Neuronal stem cell (in vitro differentiated cells): Measurements from ENCODE around the gene CDH15.

Experiments
- DNase-seq: peaks from one replicate; pipeline ENCODE4 v3.0.0-alpha.2; 2013; ENCODE audit warnings: low spot score
- H2AFZ ChIP-seq: one replicate; pipeline ENCODE4 v1.6.1; 2013; ENCODE audit warnings: mild to moderate bottlenecking, low read length, inconsistent platforms
- H2AK5ac ChIP-seq: 2 replicates; pipeline ENCODE4 v1.6.1; 2013; ENCODE audit warnings: low read depth, mild to moderate bottlenecking, inconsistent platforms, low read length, moderate library complexity, mixed read lengths
- H2BK120ac ChIP-seq: 2 replicates; pipeline ENCODE4 v1.6.1; 2013; ENCODE audit warnings: low read depth, mild to moderate bottlenecking, inconsistent platforms, low read length, moderate library complexity, mixed read lengths
- H2BK12ac ChIP-seq: one replicate; pipeline ENCODE4 v1.6.1; 2013; ENCODE audit warnings: low read length, inconsistent platforms
- H2BK15ac ChIP-seq: 2 replicates; pipeline ENCODE4 v1.6.1; 2013; ENCODE audit warnings: mild to moderate bottlenecking, low read length, inconsistent platforms, mixed read lengths
- H2BK5ac ChIP-seq: one replicate; pipeline ENCODE4 v1.6.1; 2013; ENCODE audit warnings: inconsistent platforms, mild to moderate bottlenecking, low read length, moderate library complexity
- H3K14ac ChIP-seq: one replicate; pipeline ENCODE4 v1.6.1; 2013; ENCODE audit warnings: low read length, inconsistent platforms
- H3K18ac ChIP-seq: 2 replicates; pipeline ENCODE4 v1.6.1; 2013; ENCODE audit warnings: low read length, inconsistent platforms
- H3K23ac ChIP-seq: 2 replicates; pipeline ENCODE4 v1.6.1; 2013; ENCODE audit warnings: low read depth, mild to moderate bottlenecking, mixed read lengths, low read length, inconsistent platforms; ENCODE audit not compliant: poor library complexity
- H3K27ac ChIP-seq: replicated peaks from 3 replicates; pipeline ENCODE4 v1.5.1; 2013; ENCODE audit warnings: low read length, inconsistent platforms
- H3K27me3 ChIP-seq, 3 experiments: 2 replicates each; pipeline ENCODE4 v1.6.1; 2013; ENCODE audit warnings: low read length in 3 of 3, mild to moderate bottlenecking in 2 of 3, inconsistent platforms in 1 of 3, low read depth in 1 of 3, mixed read lengths in 1 of 3, moderate library complexity in 1 of 3; ENCODE audit not compliant: control insufficient read depth in 3 of 3, insufficient read depth in 3 of 3
- H3K36me3 ChIP-seq, 2 donors: replicated peaks in 1 of 2; 2 replicates each; pipeline ENCODE4 v1.6.1; 2013; ENCODE audit warnings: low read length in 2 of 2; ENCODE audit not compliant: control insufficient read depth in 2 of 2, insufficient read depth in 2 of 2
- H3K4ac ChIP-seq: 2 replicates; pipeline ENCODE4 v1.6.1; 2013; ENCODE audit warnings: inconsistent platforms, mild to moderate bottlenecking, low read length, moderate library complexity
- H3K4me1 ChIP-seq, 2 donors: 1 replicate in 1 of 2; 2 replicates in 1 of 2; pipeline ENCODE4 v1.6.1; 2013; ENCODE audit warnings: low read length in 2 of 2, low read depth in 1 of 2; ENCODE audit not compliant: control insufficient read depth in 2 of 2, insufficient read depth in 1 of 2
- H3K4me2 ChIP-seq: one replicate; pipeline ENCODE4 v1.6.1; 2013; ENCODE audit warnings: mild to moderate bottlenecking, low read length, inconsistent platforms; ENCODE audit not compliant: insufficient read depth, poor library complexity, severe bottlenecking
- H3K4me3 ChIP-seq, 2 donors: 2 replicates each; pipeline ENCODE4 v1.5.1; 2013; ENCODE audit warnings: low read length in 2 of 2, mild to moderate bottlenecking in 2 of 2, inconsistent platforms in 1 of 2, moderate library complexity in 1 of 2
- H3K79me1 ChIP-seq: one replicate; pipeline ENCODE4 v1.6.1; 2013; ENCODE audit warnings: low read depth, mild to moderate bottlenecking, inconsistent platforms, low read length, moderate library complexity
- H3K9ac ChIP-seq: one replicate; pipeline ENCODE4 v1.6.1; 2013; ENCODE audit warnings: mild to moderate bottlenecking, low read depth, low read length, inconsistent platforms; ENCODE audit not compliant: poor library complexity
- H3K9me3 ChIP-seq, 2 donors: replicated peaks in 1 of 2; 2 replicates each; pipeline versions ENCODE3 to v1.6.1; 2013; ENCODE audit warnings: low read length in 2 of 2, mild to moderate bottlenecking in 2 of 2, inconsistent platforms in 1 of 2, low read depth in 1 of 2, mixed read lengths in 1 of 2, moderate library complexity in 1 of 2; ENCODE audit not compliant: control insufficient read depth in 2 of 2, insufficient read depth in 1 of 2
- H4K8ac ChIP-seq: one replicate; pipeline ENCODE4 v1.6.1; 2013; ENCODE audit warnings: low read depth, mild to moderate bottlenecking, inconsistent platforms, low read length, moderate library complexity
- H4K91ac ChIP-seq: one replicate; pipeline ENCODE4 v1.6.1; 2013; ENCODE audit warnings: low read length, low read depth, mild to moderate bottlenecking, inconsistent platforms; ENCODE audit not compliant: poor library complexity
- WGBS, 2 donors: extraction: QIAGEN DNeasy Blood & Tissue Kit; methylation state at CpG; one replicate each; pipeline ENCODE4 v1.1.7; 2013; ENCODE audit warnings: missing lambda C conversion rate in 2 of 2, mixed read lengths in 1 of 2; ENCODE audit not compliant: insufficient read length in 2 of 2, insufficient replicate concordance in 1 of 2; ENCODE audit errors: extremely low coverage in 2 of 2; 5-methylcytosine and 5-hydroxymethylcytosine counted together

The CDH15 gene

DNA sequence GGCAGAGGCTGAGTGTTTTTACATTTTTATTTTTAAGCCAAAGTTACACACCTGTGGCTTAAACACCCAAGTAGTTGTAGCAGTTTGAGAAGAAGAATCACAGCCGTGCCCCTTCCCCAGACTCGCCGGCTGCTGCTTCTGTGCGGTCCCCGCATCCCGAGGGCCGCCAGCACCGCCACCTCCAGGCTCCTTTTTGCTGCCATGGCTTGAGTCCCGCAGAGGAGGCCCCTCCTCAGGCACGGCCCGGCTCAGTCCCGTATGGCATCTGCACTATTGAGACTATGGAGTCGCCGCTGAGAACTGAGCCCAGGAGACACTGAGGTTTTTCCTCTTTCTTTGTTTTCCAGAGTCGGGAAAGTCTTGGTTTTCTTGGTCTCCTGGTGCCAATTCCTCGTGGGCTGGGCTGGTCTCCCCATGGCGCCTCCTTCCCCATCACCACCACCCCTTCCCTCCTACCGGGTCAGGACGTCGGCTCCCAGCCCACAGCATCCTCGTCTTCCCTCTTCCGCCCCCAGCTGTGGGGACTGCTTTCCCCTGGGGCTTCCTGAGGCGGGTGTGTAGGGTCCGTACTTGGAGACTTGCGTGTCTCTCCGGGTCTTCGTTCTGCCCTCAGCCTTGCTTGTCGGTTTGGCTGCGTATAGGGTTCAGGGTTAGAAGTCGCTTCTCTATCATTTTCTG lies 32.6 kb upstream of the CDH15 start:
- Histone ChIP-seq H3K4ac (no peak overlapping the region), H3K4me2 (no peak overlapping the region), H2AFZ (no peak overlapping the region), H3K36me3 (peaks cover 29 to 33% of the 10 kb centered on the region in 2 donors), H3K23ac (no peak overlapping the region), H2BK15ac (no peak overlapping the region), H3K14ac (no peak overlapping the region), H2BK120ac (no peak overlapping the region), H2BK12ac (peak overlapping the region; percentile 73), H2BK5ac (no peak overlapping the region), H2AK5ac (no peak overlapping the region), H3K18ac (peak overlapping the region; percentile 64), H4K91ac (no peak overlapping the region), H3K79me1 (peaks cover 6% of the 10 kb centered on the region), H3K4me1 (no peaks in the 10 kb centered on the region), H4K8ac (no peak overlapping the region), H3K9ac (no peak overlapping the region), H3K9me3 (no peaks in the 10 kb centered on the region), H3K27me3 (no peaks in the 10 kb centered on the region), H3K4me3 (no peak overlapping the region), H3K27ac (no peak overlapping the region)
- no CpG with 5 or more reads among the region's 30 CpGs for WGBS, 2 donors
- DNase-seq = no peak

DNA sequence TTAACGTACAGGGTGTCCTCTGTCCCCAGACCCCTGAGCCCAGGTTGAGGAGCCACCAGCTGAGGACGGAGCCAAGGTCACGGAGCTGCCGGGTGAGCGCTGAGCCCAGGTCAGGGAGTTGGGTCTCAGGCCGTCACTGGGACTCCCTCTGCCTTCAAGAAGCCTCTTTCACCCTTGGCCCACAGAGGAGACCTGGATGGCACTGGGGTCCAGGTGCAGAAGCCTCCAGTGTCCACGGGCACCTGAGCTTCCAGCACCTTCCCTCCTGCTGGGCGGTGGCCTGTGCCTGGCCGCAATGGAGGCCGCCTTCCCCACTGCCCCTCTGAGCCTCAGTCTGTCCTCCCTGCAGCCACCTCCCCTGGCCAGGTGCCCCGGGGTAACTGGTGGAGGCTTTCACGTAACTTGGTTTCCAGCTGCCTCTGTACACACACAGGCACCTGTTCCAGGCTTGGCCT lies 31.6 kb upstream of the CDH15 start:
- Histone ChIP-seq H4K91ac (no peak overlapping the region), H3K79me1 (peaks cover 6% of the 10 kb centered on the region), H3K14ac (no peak overlapping the region), H2AK5ac (no peak overlapping the region), H2BK120ac (no peak overlapping the region), H2BK12ac (peak overlapping the region; percentile 90), H3K4me1 (no peaks in the 10 kb centered on the region), H3K4me3 (no peak overlapping the region), H3K36me3 (peaks cover 26 to 28% of the 10 kb centered on the region in 2 donors), H2BK5ac (no peak overlapping the region), H2BK15ac (no peak overlapping the region), H2AFZ (no peak overlapping the region), H4K8ac (peak overlapping the region; percentile 65), H3K23ac (no peak overlapping the region), H3K27ac (no peak overlapping the region), H3K18ac (no peak overlapping the region), H3K4me2 (no peak overlapping the region), H3K9me3 (no peaks in the 10 kb centered on the region), H3K27me3 (no peaks in the 10 kb centered on the region), H3K9ac (no peak overlapping the region), H3K4ac (no peak overlapping the region)
- DNase-seq = no peak
- WGBS, 2 donors = no CpG with 5 or more reads among the region's 12 CpGs

DNA sequence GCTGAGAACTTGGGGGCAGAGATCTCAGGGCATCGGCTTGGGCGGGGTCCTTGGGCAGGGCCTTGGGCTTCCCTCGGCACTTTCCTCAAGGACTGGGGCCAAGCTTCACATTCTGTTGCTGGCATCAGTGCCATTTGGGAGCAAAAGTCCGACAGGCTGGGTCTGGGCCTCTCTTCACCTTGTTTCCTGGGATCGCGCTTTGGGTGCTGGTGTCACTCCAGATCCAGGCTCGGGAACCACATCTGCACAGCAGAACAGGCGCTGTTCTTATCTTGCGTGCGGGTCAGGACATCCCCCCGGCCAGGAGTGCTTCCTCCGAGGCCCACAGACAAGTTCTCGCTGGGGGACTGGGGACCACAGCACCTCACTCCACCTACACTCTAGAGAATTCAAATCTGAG lies 31.1 kb upstream of the CDH15 start:
- H2AK5ac ChIP-seq = no peak overlapping the region
- no peaks in the 10 kb centered on the region for H3K9me3 ChIP-seq
- no peak overlapping the region for H3K23ac ChIP-seq
- no peak overlapping the region for H3K4me2 ChIP-seq
- H2BK120ac ChIP-seq = no peak overlapping the region
- no peak overlapping the region for H3K27ac ChIP-seq
- H3K14ac ChIP-seq = no peak overlapping the region
- no CpG with 5 or more reads among the region's 13 CpGs for WGBS, 2 donors
- H2BK5ac ChIP-seq = no peak overlapping the region
- H2BK12ac ChIP-seq = no peak overlapping the region
- H3K27me3 ChIP-seq = no peaks in the 10 kb centered on the region
- no peak overlapping the region for H3K9ac ChIP-seq
- no peak overlapping the region for H4K91ac ChIP-seq
- no peak overlapping the region for H3K4ac ChIP-seq
- H4K8ac ChIP-seq = no peak overlapping the region
- H3K4me3 ChIP-seq = no peak overlapping the region
- peaks cover 25 to 27% of the 10 kb centered on the region in 2 donors for H3K36me3 ChIP-seq
- no peak overlapping the region for H3K18ac ChIP-seq
- no peaks in the 10 kb centered on the region for H3K4me1 ChIP-seq
- DNase-seq = no peak
- H2BK15ac ChIP-seq = no peak overlapping the region
- no peak overlapping the region for H2AFZ ChIP-seq
- peaks cover 6% of the 10 kb centered on the region for H3K79me1 ChIP-seq

DNA sequence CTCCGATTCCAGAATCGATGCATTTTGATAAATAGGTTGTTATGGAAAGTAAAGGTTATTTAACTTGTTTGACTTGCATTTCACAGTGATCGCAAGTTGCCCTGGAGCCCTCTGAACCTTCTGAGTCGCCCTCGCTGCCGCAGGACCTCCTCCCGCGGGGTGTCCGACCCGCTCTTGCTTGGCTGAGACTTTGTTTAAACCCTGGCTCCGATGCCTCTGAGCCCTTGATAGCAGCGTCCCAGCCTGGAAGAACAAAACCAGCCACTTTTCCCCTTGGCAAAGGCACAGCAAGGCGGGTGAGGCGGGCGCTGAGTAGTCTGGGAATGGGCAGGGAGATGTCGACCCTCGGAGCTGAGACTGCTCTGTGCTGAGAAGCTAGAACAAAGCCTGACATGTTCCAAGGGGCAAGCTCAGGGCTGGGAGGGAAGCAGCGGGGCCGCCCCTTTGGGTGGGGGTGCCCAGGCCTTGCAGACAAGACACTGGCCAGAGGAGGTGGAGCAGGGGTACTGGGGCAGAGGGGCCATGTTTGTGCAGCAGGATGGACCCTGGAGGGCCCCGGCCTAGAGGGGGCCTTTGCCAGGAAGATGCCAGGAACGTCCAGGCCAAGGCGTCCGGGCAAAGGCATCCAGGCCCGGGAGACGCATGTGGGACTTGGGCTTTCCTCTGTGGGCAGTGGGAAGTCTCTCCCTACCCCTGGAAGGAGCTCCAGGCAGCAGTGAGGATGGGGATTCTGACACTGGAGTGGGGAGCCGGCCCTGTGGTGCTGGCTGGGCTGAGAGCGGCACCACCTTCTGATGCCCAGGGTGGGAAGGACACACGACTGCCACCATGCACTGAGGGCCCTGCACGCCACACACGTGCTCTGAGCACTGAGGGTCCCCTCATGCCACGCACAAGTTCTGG lies 30.3 kb upstream of the CDH15 start:
- Histone ChIP-seq H2AK5ac (no peak overlapping the region), H3K36me3 (peaks cover 28 to 29% of the 10 kb centered on the region in 2 donors), H2AFZ (no peak overlapping the region), H3K9ac (peak overlapping the region; percentile 21), H2BK12ac (no peak overlapping the region), H3K4ac (no peak overlapping the region), H3K79me1 (peaks cover 6% of the 10 kb centered on the region), H2BK5ac (peak overlapping the region; percentile 39), H3K14ac (no peak overlapping the region), H3K27me3 (no peaks in the 10 kb centered on the region), H4K8ac (no peak overlapping the region), H3K27ac (no peak overlapping the region), H4K91ac (no peak overlapping the region), H3K4me1 (no peaks in the 10 kb centered on the region), H2BK120ac (no peak overlapping the region), H2BK15ac (no peak overlapping the region), H3K4me2 (no peak overlapping the region), H3K18ac (no peak overlapping the region), H3K23ac (peak overlapping the region; percentile 55), H3K9me3 (peaks cover 0 to under 1% of the 10 kb centered on the region in 2 donors), H3K4me3 (no peak overlapping the region)
- DNase-seq = no peak
- WGBS, 2 donors = no CpG with 5 or more reads among the region's 31 CpGs
